ENCODE data around the gene BMP6.

BMP6 gene

GRCh38 chr6:7902867-7903266, 177.0 kb downstream of the BMP6 start:
- no peak for DNase-seq (ENCODE audit: low read depth, low spot score)

- no peak for DNase-seq (ENCODE audit: low read depth, low spot score)
Observed at GRCh38 chr6:7903673-7904072, 177.8 kb downstream of the BMP6 start.

- no peak for DNase-seq (ENCODE audit: low read depth, low spot score)
Observed at GRCh38 chr6:7904654-7905319, 178.9 kb downstream of the BMP6 start.

- no peak for DNase-seq (ENCODE audit: low read depth, low spot score)
Observed at GRCh38 chr6:7905416-7905815, 179.5 kb downstream of the BMP6 start.

GRCh38 chr6:7906741-7907140, 180.8 kb downstream of the BMP6 start:
- no peak for DNase-seq (ENCODE audit: low read depth, low spot score)

DNA sequence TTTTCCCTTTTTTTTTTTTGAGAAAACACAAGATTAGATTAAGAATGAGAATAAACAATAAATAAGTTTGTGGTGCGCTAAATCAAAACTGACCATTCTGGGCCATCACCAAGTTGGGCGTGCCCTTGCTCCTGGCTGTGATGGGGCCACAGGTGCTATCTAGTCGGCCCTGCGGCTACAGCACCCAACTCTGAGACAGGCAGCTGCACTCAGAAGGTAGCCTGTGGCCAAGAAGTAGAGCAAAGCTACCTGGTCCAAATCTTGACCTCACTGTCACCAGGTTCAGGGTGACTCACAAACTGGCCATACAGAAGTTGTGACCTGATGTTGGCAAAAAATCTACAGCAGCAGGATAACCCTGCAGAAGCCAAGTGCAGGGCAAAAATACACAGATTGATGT, 181.3 kb downstream of the BMP6 start:
- DNase-seq (ENCODE audit: low read depth, low spot score) = no peak

DNA sequence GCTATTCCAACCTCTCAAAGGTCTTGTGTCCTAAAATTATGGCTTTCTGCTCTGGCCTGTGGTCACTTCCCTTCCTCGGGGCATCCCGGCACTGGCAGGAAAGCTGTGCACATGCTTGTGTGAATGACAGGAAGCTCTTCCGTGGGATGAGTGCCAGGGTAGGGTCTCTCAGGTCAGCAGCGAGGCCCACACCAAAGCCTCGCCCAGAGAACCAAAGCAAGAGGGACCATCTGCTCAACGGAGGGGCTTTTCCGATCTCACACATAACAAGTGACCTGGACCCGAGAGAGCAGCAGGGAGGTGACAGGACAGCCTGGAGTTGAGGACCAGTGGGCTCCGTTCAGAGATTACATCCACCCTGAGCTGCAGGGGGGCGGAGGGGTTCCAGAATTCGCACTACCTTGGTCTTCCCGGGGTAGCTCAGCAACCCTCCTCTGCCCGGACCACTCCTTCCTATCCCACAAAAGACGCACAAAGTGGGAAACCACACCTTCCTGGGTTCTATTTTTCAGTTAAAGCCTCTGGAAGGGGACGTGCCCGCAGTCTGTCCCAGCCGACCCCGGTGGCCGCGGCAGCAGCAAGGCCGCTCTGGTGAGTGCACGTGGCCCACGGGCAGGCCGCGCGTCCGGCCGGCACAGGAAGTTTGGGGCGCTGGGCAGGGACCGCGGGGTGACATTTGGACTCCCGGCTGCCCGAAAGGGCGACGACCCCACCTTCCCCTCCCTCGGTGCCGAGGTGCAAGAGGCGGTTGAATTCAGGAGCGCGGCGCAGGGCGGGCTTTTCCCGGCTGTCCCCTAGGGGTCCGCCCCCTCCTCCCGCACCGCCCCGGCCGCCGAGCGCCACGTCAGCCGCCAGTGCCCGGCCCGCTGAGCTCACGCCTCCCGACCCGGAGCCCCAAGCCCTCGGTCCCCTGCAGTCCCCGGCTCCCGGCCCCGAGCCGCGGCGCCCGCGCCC, 183.7 kb downstream of the BMP6 start:
- DNase-seq (ENCODE audit: low read depth, low spot score) = peak; percentile 17

DNA sequence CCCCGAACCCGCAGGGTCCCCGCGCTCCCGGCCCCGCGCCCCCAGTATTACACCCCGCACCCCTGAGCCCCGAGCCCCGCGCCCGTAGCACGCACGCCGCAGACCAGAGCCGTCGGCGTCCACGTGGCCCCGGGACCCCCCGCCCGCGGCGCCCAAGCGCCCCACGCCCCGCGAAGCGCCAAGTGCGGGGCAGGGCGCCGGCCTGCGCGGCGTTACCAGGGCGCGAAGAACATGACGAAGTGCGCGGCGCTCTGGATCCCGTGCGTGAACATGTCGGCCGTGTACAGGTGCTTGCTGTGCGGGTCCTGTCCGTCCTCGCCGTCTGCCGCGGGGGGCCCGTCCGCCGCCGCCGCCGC, 184.4 kb downstream of the BMP6 start:
- DNase-seq (ENCODE audit: low read depth, low spot score) = no peak

GRCh38 chr6:7910654-7911344, 184.9 kb downstream of the BMP6 start, which contains the start of gene TXNDC5:
Gene TXNDC5, minus strand, starts transcription at chr6:7910788. Its CDS starts 12 bp downstream, at chr6:7910776.
- DNase-seq (ENCODE audit: low read depth, low spot score) = peak; percentile 51

GRCh38 chr6:7911345-7911725, 185.4 kb downstream of the BMP6 start:
- no peak for DNase-seq (ENCODE audit: low read depth, low spot score)

- no peak for DNase-seq (ENCODE audit: low read depth, low spot score)
Observed at GRCh38 chr6:7912024-7912423, 186.1 kb downstream of the BMP6 start.

GRCh38 chr6:7912736-7913517, 187.0 kb downstream of the BMP6 start:
- no peak for DNase-seq (ENCODE audit: low read depth, low spot score)

- DNase-seq (ENCODE audit: low read depth, low spot score) = no peak
Observed at GRCh38 chr6:7914311-7914710, 188.4 kb downstream of the BMP6 start.

- no peak for DNase-seq (ENCODE audit: low read depth, low spot score)
Observed at GRCh38 chr6:7914991-7915789, 189.3 kb downstream of the BMP6 start.

GRCh38 chr6:7916959-7917358, 191.1 kb downstream of the BMP6 start:
- no peak for DNase-seq (ENCODE audit: low read depth, low spot score)

GRCh38 chr6:7917729-7918128, 191.8 kb downstream of the BMP6 start:
- no peak for DNase-seq (ENCODE audit: low read depth, low spot score)

DNA sequence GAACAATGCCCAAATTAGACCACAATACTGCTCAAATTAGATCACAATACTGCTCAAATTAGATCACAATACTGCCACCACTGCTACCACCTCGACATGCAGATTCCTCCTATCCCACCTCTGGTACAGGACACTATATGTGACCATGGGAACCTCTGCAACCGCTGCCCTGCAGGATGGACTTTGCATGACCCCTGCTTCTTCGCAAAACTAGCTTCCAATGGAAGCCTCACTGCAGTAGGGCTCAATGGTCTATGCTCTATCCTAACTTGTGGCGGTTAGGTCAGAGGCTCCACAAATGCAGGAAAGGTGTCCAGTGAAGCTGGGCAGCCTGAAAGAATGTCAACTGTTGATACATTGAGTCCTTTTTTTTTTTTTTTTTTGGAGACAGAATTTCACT, 192.5 kb downstream of the BMP6 start:
- no peak for DNase-seq (ENCODE audit: low read depth, low spot score)

DNA sequence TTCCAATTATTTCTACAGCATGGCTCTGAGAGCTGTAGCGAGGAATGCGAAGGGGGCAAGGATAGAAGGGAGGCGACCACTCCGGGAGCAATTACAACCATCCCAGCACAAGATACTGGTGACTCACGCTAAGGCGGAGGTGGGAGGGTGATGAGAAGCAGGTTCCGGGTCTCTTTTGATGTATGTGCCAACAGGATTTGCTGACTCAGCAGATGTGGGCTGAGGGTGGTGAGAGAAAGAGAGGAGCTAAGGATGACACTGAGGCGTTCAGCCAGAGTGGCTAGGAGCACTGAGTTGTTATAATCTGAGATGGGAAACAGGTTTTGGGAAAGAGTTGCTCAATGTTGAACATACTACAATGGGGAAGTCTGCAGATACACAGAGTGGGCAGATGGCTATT, 194.0 kb downstream of the BMP6 start:
- no peak for DNase-seq (ENCODE audit: low read depth, low spot score)

DNA sequence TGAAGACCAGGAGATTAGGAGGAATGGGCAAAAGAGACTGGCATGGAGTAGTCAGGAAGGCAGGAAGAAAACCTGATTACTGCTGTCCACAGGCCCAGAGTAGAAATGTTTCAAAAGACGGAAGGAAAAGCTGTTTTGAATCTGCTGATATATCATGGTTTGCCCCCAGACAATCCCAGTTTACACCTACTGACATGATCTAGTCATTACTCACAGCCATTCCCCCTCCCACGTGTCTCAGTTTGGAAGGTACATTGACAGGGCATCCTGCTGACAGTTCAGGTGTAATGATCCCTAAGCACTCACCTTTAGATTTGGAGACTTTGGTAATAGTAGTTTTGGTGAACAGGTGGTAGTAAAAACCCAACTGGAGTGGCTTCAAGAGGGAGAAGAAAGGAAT, 194.5 kb downstream of the BMP6 start:
- no peak for DNase-seq (ENCODE audit: low read depth, low spot score)

DNA sequence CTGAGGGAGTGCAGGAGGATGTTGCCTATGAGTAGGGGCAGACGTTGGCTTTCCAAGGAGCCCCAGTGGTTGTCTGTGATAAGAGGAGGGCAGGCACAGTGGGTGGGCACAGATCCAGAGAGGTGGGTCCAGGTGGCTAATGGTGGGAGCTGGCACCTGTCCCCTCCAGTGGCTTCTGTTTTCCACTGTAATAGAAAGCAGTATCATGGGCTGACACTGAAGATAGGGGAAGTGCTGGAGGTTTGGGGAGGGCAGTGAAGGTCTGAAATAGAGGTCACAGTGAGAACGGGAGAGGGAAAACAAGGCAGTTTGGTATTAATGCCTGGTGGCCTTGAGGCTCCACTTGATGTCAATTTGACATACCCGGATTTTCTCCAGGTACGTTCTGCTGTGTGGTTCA, 195.1 kb downstream of the BMP6 start:
- no peak for DNase-seq (ENCODE audit: low read depth, low spot score)

DNA sequence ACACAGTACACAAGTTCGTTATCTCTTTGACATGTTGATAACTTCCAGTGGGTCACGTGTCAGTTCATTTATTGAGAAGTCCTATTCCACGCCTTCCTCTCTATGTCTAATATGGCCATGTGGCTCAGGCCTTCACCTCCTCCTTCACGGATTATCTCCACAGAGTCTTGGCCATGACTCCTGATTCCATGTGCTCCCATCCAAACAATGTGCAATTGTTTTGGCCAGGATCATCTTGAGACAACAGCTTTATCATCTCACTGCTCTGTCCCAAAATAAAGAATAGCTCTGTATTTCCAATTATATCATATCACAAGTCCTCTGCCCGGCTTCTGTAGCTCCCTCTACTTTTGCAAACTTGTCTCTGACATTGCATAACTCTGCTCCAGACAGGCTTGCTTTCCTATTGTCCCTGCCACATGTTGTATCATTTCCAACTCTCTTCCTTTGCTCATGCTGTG, 195.8 kb downstream of the BMP6 start:
- no peak for DNase-seq (ENCODE audit: low read depth, low spot score)

Measured in activated naive CD8-positive, alpha-beta T cell treated with anti-CD3 and anti-CD28 coated beads, Interleukin-2, amount 50 U/mL, for 16 hours (primary cell).